ENCODE data around the gene DAPK2.
"Not testable (repeated sequence)": the region's sequence is repeated elsewhere in the genome, so short reads cannot be mapped to it uniquely, and the experiment has no call there.

DAPK2 gene

DNA sequence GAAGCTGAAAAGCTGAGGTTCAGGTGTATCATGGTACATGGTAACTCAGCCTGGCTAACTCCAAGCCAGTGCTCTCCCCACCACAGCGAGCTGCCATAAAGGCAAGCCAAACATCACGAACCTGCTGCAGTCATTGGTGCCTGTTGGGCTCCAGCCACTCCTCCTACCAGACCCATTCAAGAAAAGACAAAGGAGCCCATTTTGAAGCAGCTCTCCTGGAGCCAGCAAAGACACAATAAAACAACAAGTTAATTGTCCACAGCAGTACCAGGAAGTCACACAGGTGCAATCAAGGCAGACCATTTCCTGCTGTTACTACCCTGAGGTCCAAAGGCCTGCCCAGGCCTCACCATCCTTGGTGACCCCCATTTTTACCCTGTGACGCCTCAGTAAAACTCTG, 77.6 kb downstream of the DAPK2 start:
- no peaks in the 10 kb centered on the region for H3K36me3 ChIP-seq (ENCODE audit: insufficient read depth, low read length)
- no peaks in the 10 kb centered on the region for H3K9me3 ChIP-seq (replicated peaks; ENCODE audit: low read length)
- H3K9ac ChIP-seq (ENCODE audit: low read depth, low read length), result no peak overlapping the region
- H3K27me3 ChIP-seq (ENCODE audit: control insufficient read depth, insufficient read depth, low read length), result no peaks in the 10 kb centered on the region
- peaks cover 10% of the 10 kb centered on the region for H3K4me1 ChIP-seq (ENCODE audit: control insufficient read depth, insufficient read depth, low read length)
- H3K4me3 ChIP-seq (ENCODE audit: low read length), result no peak overlapping the region
- no peak overlapping the region for H3K4me2 ChIP-seq (ENCODE audit: low read length)

DNA sequence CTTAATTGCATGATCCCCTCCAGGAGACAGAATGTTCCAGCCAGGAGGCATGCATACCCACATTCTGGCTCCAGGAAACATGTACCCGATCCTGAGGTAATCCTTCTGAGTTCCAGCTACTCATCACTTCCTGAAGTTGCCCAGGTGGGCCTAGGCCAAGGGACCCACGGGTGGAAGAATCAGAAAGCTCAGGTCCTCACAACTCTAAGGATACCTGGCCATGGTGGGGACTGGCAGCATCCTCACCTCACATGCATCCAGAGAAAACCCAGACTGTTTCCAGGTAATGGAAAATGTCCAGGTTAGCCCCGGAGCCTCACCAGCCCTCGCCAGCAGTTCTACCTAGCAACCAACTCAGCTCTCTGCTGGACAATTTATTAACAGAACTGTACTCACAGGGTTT, 78.2 kb downstream of the DAPK2 start:
- Histone ChIP-seq H3K9ac (ENCODE audit: low read depth, low read length) (no peak overlapping the region), H3K4me2 (ENCODE audit: low read length) (no peak overlapping the region), H3K4me3 (ENCODE audit: low read length) (no peak overlapping the region), H3K36me3 (ENCODE audit: insufficient read depth, low read length) (no peaks in the 10 kb centered on the region), H3K4me1 (ENCODE audit: control insufficient read depth, insufficient read depth, low read length) (peaks cover 5% of the 10 kb centered on the region), H3K27me3 (ENCODE audit: control insufficient read depth, insufficient read depth, low read length) (no peaks in the 10 kb centered on the region), H3K9me3 (replicated peaks; ENCODE audit: low read length) (no peaks in the 10 kb centered on the region)

DNA sequence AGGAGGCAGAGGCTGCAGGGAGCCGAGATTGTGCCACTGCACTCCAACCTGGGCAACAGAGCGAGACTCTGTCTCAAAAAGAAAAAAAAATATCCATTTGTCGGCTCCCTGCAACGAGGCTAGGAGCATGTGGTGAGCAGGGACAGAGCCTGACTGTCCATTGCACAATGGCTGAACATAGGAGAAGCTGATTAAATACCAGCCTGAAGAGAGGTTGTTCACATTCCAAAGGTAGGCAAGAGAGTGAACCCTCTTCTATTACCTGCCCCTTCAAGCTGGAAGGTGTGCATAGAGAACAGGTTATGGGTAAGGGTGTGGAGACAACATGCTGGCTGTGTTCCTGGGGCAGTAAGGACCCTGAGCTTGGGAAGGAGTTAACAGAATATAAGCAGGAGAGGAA, 78.7 kb downstream of the DAPK2 start:
- H3K9ac ChIP-seq (ENCODE audit: low read depth, low read length), result no peak overlapping the region
- no peaks in the 10 kb centered on the region for H3K9me3 ChIP-seq (replicated peaks; ENCODE audit: low read length)
- H3K27me3 ChIP-seq (ENCODE audit: control insufficient read depth, insufficient read depth, low read length), result no peaks in the 10 kb centered on the region
- no peak overlapping the region for H3K4me3 ChIP-seq (ENCODE audit: low read length)
- no peak overlapping the region for H3K4me2 ChIP-seq (ENCODE audit: low read length)
- H3K36me3 ChIP-seq (ENCODE audit: insufficient read depth, low read length), result no peaks in the 10 kb centered on the region
- H3K4me1 ChIP-seq (ENCODE audit: control insufficient read depth, insufficient read depth, low read length), result peaks cover 4% of the 10 kb centered on the region

DNA sequence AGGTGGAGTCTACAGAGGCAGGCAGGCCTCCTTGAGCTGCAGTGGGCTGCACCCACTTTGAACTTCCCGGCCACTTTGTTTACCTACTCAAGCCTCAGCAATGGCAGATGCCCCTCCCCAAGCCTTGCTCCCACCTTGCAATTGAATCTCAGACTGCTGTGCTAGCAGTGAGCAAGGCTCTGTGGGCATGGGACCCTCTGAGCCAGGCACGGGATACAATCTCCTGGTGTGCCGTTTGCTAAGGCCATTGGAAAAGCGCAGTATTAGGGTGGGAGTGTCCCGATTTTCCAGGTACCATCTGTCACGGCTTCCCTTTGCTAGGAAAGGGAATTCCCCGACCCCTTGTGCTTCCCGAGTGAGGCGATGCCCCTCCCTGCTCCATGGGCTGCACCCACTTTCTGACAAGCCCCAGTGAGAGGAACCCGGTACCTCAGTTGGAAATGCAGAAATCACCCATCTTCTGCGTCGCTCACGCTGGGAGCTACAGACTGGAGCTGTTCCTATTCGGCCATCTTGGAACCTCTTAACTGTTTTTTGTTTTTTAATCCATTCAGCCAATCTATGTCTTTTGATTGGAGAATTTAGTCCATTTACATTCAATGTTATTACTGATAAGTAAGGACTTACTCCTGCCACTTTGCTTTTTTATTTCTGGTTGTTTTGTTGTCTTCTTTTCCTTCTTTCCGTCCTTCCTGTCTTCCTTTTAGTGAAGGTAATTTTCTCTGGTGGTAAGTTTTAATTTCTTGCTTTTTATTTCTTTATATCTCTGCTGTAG, 83.2 kb downstream of the DAPK2 start:
- not testable (repeated sequence) for H3K4me3 ChIP-seq (ENCODE audit: low read length); H3K27me3 ChIP-seq (ENCODE audit: control insufficient read depth, insufficient read depth, low read length); H3K4me1 ChIP-seq (ENCODE audit: control insufficient read depth, insufficient read depth, low read length); H3K36me3 ChIP-seq (ENCODE audit: insufficient read depth, low read length); H3K9ac ChIP-seq (ENCODE audit: low read depth, low read length); H3K9me3 ChIP-seq (replicated peaks; ENCODE audit: low read length); H3K4me2 ChIP-seq (ENCODE audit: low read length)

DNA sequence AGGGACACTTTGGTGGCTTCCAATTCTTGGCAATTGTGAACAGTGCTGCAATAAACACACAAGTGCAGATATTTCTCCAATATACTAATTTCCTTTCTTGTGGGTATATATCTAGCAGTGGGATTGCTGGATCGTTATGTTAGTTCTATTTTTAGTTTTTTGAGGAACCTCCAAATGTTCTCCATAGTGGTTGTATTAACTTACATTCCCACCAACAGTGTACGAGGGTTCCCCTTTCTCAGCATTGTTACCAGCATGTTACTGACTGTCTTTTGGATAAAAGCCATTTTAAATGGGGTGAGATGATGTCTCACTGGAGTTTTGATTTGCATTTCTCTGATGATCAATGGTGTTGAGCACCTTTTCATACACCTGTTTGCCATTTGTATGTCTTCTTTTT, 92.8 kb downstream of the DAPK2 start:
- Histone ChIP-seq H3K4me1 (ENCODE audit: control insufficient read depth, insufficient read depth, low read length) (peaks cover 28% of the 10 kb centered on the region), H3K9ac (ENCODE audit: low read depth, low read length) (no peak overlapping the region), H3K36me3 (ENCODE audit: insufficient read depth, low read length) (no peaks in the 10 kb centered on the region), H3K27me3 (ENCODE audit: control insufficient read depth, insufficient read depth, low read length) (no peaks in the 10 kb centered on the region), H3K4me3 (ENCODE audit: low read length) (no peak overlapping the region), H3K4me2 (ENCODE audit: low read length) (no peak overlapping the region), H3K9me3 (replicated peaks; ENCODE audit: low read length) (no peaks in the 10 kb centered on the region)

DNA sequence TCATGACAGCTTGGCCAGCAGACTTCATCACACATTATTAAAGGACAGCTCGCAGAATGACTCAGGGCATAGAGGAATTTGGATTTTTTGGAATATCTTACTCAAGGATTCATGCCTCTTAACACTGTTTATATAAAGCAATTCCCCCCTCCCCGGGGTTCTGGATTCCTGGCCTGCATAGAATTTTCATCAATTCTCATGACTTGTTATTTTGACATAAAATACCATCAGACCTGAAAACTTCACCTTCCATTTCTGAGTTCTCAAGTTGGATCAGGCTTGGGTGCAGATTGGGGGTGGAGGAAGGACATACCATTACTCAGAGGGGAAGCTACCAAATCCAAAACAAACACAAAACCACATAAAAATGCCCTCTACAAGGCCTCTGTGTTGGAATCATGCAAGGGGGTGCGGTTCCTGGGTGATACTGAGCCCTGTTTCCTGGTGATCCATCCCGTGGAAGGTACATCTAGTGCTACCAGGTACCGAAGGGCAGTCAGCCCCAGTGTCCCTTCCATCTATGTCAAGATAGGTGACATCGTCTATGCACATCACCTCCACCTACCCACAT, 95.3 kb downstream of the DAPK2 start:
- Histone ChIP-seq H3K4me1 (ENCODE audit: control insufficient read depth, insufficient read depth, low read length) (peaks cover 28% of the 10 kb centered on the region), H3K27me3 (ENCODE audit: control insufficient read depth, insufficient read depth, low read length) (no peaks in the 10 kb centered on the region)

DNA sequence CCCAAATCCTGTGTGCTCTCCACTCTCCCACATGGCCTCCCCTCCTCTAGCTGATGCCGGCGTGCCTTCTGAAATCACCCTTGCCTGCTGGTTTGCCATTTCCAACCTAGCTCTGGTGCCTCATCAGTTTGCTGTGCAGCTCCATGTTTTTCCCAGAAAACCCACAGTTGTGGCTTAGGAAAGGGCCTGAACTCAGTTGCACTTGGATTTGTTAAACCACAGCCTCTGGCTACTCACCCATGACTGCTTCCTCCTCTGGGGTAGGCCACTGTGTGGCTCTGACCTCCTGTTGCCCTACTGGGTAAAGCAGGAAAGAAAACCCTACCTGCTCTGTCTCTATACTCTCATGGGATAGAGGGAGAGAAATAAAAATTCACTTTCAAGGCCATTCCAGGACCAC, 97.3 kb downstream of the DAPK2 start:
- Histone ChIP-seq H3K4me3 (ENCODE audit: low read length) (no peak overlapping the region), H3K9ac (ENCODE audit: low read depth, low read length) (no peak overlapping the region), H3K27me3 (ENCODE audit: control insufficient read depth, insufficient read depth, low read length) (no peaks in the 10 kb centered on the region), H3K9me3 (replicated peaks; ENCODE audit: low read length) (no peaks in the 10 kb centered on the region), H3K4me1 (ENCODE audit: control insufficient read depth, insufficient read depth, low read length) (peaks cover 28% of the 10 kb centered on the region), H3K4me2 (ENCODE audit: low read length) (no peak overlapping the region), H3K36me3 (ENCODE audit: insufficient read depth, low read length) (no peaks in the 10 kb centered on the region)

More for the DNA sequence above, 95.3 kb downstream of the DAPK2 start:
- no peak overlapping the region for H3K9ac ChIP-seq (ENCODE audit: low read depth, low read length)
- H3K36me3 ChIP-seq (ENCODE audit: insufficient read depth, low read length), result no peaks in the 10 kb centered on the region
- H3K9me3 ChIP-seq (replicated peaks; ENCODE audit: low read length), result no peaks in the 10 kb centered on the region
- no peak overlapping the region for H3K4me3 ChIP-seq (ENCODE audit: low read length)
- peak overlapping the region; percentile 49 for H3K4me2 ChIP-seq (ENCODE audit: low read length)

DNA sequence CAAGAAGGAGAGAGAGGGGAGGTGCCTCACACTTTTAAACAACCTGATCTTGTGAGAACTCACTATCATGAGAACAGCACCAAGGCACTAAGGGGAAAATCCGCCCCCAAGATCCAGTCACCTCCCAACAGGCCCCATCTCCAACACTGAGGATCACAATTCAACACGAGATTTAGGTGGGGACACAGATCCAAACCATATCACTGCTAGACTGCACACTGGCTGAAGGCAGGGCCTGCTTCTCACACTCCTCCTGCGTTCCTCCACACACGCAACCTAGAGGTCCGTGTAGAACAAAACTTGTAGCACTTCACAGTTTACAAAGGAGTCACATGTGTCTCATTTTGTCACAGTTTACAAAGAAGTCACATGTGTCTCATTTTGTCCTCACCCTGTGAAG, 97.8 kb downstream of the DAPK2 start:
- H3K27me3 ChIP-seq (ENCODE audit: control insufficient read depth, insufficient read depth, low read length), result no peaks in the 10 kb centered on the region
- no peaks in the 10 kb centered on the region for H3K36me3 ChIP-seq (ENCODE audit: insufficient read depth, low read length)
- H3K4me2 ChIP-seq (ENCODE audit: low read length), result no peak overlapping the region
- peaks cover 28% of the 10 kb centered on the region for H3K4me1 ChIP-seq (ENCODE audit: control insufficient read depth, insufficient read depth, low read length)
- H3K4me3 ChIP-seq (ENCODE audit: low read length), result no peak overlapping the region
- no peaks in the 10 kb centered on the region for H3K9me3 ChIP-seq (replicated peaks; ENCODE audit: low read length)
- H3K9ac ChIP-seq (ENCODE audit: low read depth, low read length), result no peak overlapping the region

DNA sequence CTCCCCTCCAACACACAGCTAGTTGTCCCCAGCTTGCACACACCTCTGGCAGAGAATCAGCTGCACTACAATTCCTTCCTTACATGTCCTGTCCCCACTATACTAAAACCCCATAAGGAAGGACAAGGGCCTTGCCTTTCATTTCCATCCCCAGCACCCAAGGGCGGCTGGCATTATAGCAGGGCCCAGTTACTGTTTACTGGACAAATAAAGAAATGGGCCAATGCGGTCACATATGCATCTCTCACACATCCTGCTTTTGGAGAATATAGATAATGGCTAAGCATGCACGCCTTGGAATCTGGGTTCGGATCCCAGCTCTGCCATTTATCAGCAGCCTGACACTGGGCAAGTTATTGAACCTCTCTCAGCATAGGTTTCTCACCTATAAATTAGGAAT, 99.1 kb downstream of the DAPK2 start:
- H3K4me2 ChIP-seq (ENCODE audit: low read length), result no peak overlapping the region
- H3K9ac ChIP-seq (ENCODE audit: low read depth, low read length), result no peak overlapping the region
- no peak overlapping the region for H3K4me3 ChIP-seq (ENCODE audit: low read length)
- no peaks in the 10 kb centered on the region for H3K27me3 ChIP-seq (ENCODE audit: control insufficient read depth, insufficient read depth, low read length)
- no peaks in the 10 kb centered on the region for H3K36me3 ChIP-seq (ENCODE audit: insufficient read depth, low read length)
- no peaks in the 10 kb centered on the region for H3K9me3 ChIP-seq (replicated peaks; ENCODE audit: low read length)
- peaks cover 27% of the 10 kb centered on the region for H3K4me1 ChIP-seq (ENCODE audit: control insufficient read depth, insufficient read depth, low read length)

DNA sequence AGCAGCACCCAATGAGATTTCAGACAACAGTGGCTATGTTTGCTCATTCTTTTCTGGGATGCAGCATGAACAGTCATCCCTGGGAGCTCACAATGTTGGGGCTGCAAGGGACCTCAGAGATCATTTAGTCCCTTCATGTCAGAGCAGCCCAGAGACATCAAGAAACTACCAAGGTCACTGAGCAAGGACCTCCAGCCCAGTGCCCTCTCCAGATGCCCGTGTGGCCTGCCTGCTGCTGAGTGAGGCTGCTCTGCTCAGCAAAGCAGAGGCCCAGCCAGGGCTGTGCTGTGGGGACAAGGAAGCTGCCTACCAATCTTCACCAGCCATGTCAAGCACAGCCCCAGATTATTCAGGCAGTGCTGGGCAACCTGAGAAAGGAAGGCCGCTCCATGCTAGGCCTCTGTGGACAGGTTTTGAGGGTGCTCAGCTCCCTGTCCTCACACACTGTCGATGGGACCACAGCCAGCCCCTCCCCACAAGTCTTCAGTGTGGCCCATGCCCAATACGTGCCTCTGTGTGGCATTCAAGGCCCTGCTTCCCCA, 99.7 kb downstream of the DAPK2 start:
- Histone ChIP-seq H3K27me3 (ENCODE audit: control insufficient read depth, insufficient read depth, low read length) (no peaks in the 10 kb centered on the region), H3K36me3 (ENCODE audit: insufficient read depth, low read length) (no peaks in the 10 kb centered on the region), H3K9ac (ENCODE audit: low read depth, low read length) (no peak overlapping the region), H3K4me1 (ENCODE audit: control insufficient read depth, insufficient read depth, low read length) (peaks cover 22% of the 10 kb centered on the region), H3K4me3 (ENCODE audit: low read length) (no peak overlapping the region), H3K9me3 (replicated peaks; ENCODE audit: low read length) (no peaks in the 10 kb centered on the region), H3K4me2 (ENCODE audit: low read length) (no peak overlapping the region)

DNA sequence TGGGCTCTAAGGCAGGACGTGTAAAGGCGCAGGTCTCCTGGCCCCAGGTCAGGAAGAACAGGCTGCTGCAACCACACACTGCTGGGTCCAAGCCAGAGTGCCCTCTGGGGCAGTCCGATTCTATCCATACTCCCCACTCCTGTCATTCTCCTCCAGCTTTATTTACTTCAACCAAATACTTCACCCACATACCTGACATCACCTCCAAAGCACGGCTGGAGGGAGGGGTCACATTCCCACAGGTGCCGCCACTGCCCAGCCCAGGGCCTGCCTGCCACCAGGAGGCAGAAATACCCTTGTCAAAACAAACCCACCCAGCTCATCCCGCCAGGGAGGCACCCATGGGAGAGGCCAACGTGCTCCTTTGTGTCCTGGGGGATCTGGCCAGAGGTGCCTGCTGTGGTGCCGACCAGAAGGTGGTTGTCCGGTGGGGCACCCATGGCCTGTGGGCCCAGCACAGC, 100.4 kb downstream of the DAPK2 start:
- Histone ChIP-seq H3K4me1 (ENCODE audit: control insufficient read depth, insufficient read depth, low read length) (peaks cover 15% of the 10 kb centered on the region), H3K4me2 (ENCODE audit: low read length) (no peak overlapping the region), H3K4me3 (ENCODE audit: low read length) (no peak overlapping the region), H3K36me3 (ENCODE audit: insufficient read depth, low read length) (no peaks in the 10 kb centered on the region), H3K9ac (ENCODE audit: low read depth, low read length) (no peak overlapping the region), H3K9me3 (replicated peaks; ENCODE audit: low read length) (no peaks in the 10 kb centered on the region), H3K27me3 (ENCODE audit: control insufficient read depth, insufficient read depth, low read length) (no peaks in the 10 kb centered on the region)

Measured in skeletal muscle satellite cell (primary cell).